ENCODE results near the gene BMP7.

DNA sequence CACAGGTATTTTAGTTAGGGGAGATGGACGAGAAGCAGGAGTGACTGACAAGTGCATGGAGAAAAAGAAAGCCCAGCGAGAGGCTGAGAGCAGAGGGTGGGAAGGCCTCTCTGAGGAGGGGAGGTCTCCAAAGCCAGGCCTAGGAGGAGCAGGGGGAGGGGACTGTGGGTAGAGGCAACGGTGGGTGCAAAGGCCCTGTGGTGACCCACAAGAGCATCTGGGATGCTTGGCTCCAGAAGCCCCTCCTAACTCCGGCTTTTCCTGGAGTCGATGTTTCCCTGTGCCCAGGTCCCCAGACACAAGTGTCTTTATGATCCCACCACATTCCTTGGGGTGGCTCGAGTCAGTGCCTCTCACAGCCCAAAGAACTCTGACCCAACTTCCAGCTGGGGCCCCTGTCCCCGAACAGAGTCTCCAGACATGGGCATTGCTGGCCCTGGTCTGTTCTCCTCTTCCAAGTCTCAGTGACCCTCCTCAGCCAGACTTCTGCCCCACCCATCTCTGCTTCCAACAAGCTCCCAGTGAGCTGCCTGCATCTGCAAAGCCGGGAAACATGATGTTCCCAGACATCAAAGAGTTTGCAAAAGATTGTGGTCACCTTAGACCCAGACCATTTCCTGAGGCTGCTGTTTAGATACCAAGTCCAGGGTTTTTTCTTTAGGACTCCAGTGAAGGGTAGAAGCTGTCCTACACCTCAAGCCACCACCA is 11.1 kb upstream of the BMP7 start:
- TF ChIP-seq POLR2A (IDR thresholded peaks at IDR 0.05), result no peak
- TF ChIP-seq, protein P1, sequence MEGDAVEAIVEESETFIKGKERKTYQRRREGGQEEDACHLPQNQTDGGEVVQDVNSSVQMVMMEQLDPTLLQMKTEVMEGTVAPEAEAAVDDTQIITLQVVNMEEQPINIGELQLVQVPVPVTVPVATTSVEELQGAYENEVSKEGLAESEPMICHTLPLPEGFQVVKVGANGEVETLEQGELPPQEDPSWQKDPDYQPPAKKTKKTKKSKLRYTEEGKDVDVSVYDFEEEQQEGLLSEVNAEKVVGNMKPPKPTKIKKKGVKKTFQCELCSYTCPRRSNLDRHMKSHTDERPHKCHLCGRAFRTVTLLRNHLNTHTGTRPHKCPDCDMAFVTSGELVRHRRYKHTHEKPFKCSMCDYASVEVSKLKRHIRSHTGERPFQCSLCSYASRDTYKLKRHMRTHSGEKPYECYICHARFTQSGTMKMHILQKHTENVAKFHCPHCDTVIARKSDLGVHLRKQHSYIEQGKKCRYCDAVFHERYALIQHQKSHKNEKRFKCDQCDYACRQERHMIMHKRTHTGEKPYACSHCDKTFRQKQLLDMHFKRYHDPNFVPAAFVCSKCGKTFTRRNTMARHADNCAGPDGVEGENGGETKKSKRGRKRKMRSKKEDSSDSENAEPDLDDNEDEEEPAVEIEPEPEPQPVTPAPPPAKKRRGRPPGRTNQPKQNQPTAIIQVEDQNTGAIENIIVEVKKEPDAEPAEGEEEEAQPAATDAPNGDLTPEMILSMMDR (IDR thresholded peaks at IDR 0.05), result no peak
